ENCODE results near the gene ARID4B.
"Not testable (repeated sequence)": the region's sequence is repeated elsewhere in the genome, so short reads cannot be mapped to it uniquely, and the experiment has no call there.

The ARID4B gene

DNA sequence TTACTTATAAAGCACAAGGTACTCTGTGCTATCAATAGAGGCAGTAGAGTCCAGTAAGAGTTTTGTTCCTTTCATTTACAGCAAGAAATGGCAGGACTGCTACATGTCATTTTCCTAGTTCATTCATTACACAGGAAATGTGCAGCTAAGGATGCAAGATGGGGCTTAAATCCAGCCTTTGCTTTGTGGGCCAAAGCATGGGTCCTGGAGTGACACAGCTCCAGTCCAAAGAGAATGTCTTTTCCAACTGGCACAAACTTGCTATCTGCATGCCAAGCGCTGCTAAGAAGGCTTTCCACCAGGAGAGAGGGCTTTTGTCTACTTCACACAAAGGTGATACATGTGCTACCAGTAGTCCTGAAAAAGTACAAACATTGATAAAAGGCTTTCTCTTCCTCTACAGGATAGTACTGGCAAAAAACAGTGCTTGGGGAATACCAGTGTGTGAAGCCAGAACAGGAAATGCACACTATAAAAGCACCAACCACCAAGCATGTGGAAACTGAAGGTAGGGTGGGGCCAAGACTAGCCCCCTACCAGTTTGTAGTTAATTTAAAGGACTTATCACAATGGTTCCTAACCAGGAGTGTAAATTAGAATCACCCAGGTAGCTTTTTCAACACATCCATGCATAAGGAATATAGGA, 68.7 kb downstream of the ARID4B start:
- Histone ChIP-seq H3K4me1 (ENCODE audit: insufficient read depth, low read length, poor library complexity, severe bottlenecking) (peaks cover 51% of the 10 kb centered on the region), H3K4me3 (ENCODE audit: low read length, poor library complexity, severe bottlenecking) (peak overlapping the region; percentile 42), H3F3A (ENCODE audit: low read depth) (0 out of 2 replicates have a peak, but pooled peaks cover 6% of the 10 kb centered on the region), H3K79me2 (ENCODE audit: insufficient read depth, low read length) (peaks cover 84% of the 10 kb centered on the region), H3K9me3 (ENCODE audit: insufficient read depth, low read depth, low read length) (no peaks in the 10 kb centered on the region), H2AFZ (ENCODE audit: low read length) (no peak overlapping the region), H4K20me1 (ENCODE audit: insufficient read depth, low read length, poor library complexity, severe bottlenecking) (peaks cover 52% of the 10 kb centered on the region), H3K4me2 (ENCODE audit: low read depth, low read length, poor library complexity, severe bottlenecking) (peak overlapping the region; percentile 65), H3K27me3 (ENCODE audit: insufficient read depth, low read length, poor library complexity, severe bottlenecking) (no peaks in the 10 kb centered on the region), H3K9me2 (replicated peaks; ENCODE audit: low read depth, low read length) (no peaks in the 10 kb centered on the region), H3K36me3 (ENCODE audit: insufficient read depth, low read length) (peaks cover 9% of the 10 kb centered on the region; the same call in 1 of the 2 replicates), H3K9ac (ENCODE audit: low read depth, low read length, poor library complexity, severe bottlenecking) (peak overlapping the region; percentile 45)
- TF ChIP-seq, protein P1, sequence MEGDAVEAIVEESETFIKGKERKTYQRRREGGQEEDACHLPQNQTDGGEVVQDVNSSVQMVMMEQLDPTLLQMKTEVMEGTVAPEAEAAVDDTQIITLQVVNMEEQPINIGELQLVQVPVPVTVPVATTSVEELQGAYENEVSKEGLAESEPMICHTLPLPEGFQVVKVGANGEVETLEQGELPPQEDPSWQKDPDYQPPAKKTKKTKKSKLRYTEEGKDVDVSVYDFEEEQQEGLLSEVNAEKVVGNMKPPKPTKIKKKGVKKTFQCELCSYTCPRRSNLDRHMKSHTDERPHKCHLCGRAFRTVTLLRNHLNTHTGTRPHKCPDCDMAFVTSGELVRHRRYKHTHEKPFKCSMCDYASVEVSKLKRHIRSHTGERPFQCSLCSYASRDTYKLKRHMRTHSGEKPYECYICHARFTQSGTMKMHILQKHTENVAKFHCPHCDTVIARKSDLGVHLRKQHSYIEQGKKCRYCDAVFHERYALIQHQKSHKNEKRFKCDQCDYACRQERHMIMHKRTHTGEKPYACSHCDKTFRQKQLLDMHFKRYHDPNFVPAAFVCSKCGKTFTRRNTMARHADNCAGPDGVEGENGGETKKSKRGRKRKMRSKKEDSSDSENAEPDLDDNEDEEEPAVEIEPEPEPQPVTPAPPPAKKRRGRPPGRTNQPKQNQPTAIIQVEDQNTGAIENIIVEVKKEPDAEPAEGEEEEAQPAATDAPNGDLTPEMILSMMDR (conservative IDR thresholded peaks at IDR 0.05; ENCODE audit: low read length) = peak; percentile 39
- TF ChIP-seq EZH2phosphoT487 (IDR thresholded peaks at IDR 0.05; ENCODE audit: borderline replicate concordance) = no peak

DNA sequence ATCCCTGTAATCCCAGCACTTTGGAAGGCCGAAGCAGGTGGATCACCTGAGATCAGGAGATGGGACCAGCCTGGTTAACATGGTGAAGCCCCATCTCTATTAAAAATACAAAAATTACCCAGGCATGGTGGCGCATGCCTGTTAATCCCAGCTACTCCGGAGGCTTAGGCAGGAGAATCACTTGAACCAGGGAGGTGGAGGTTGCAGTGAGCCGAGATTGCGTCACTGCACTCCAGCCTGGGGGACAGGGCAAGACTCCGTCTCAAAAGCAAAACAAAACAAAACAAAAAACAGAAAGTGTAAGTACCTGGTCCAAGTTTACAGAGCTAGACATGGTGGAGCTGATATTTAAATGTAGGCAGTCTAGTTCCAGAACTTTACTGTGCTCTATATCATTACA, 69.9 kb downstream of the ARID4B start:
- peaks cover 54% of the 10 kb centered on the region for H4K20me1 ChIP-seq (ENCODE audit: insufficient read depth, low read length, poor library complexity, severe bottlenecking)
- H3K4me3 ChIP-seq (ENCODE audit: low read length, poor library complexity, severe bottlenecking) = not testable (repeated sequence)

DNA sequence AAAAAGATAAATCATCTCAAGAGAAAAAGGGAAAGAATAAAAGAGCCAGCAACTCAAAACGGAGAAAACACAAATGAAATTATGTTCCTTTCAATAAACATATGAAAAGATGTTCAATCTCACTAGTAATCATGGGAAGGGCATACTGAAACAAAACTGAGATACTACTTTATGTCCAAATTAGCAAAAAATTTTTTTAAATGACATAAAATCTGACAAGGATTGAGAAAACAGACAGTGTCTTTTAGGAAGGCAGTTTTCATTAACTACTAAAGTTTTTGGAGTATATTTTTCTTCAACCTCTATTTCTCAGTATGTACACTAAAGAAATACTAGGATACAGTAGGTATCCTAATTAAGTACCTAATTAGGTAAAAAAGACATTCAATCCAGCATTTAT, 73.3 kb downstream of the ARID4B start:
- 0 out of 2 replicates have a peak, but pooled peaks cover 2% of the 10 kb centered on the region for H3F3A ChIP-seq (ENCODE audit: low read depth)
- peaks cover 33% of the 10 kb centered on the region for H4K20me1 ChIP-seq (ENCODE audit: insufficient read depth, low read length, poor library complexity, severe bottlenecking)
- TF ChIP-seq EZH2phosphoT487 (IDR thresholded peaks at IDR 0.05; ENCODE audit: borderline replicate concordance) = no peak
- TF ChIP-seq, protein P1 (conservative IDR thresholded peaks at IDR 0.05; ENCODE audit: low read length) = no peak

More for the DNA sequence above, 69.9 kb downstream of the ARID4B start:
- not testable (repeated sequence) for H3K4me2 ChIP-seq (ENCODE audit: low read depth, low read length, poor library complexity, severe bottlenecking); H3K9ac ChIP-seq (ENCODE audit: low read depth, low read length, poor library complexity, severe bottlenecking); H3K9me3 ChIP-seq (ENCODE audit: insufficient read depth, low read depth, low read length); H3K9me2 ChIP-seq (replicated peaks; ENCODE audit: low read depth, low read length); H2AFZ ChIP-seq (ENCODE audit: low read length); H3K27me3 ChIP-seq (ENCODE audit: insufficient read depth, low read length, poor library complexity, severe bottlenecking); H3F3A ChIP-seq (ENCODE audit: low read depth)
- peaks cover 15% of the 10 kb centered on the region; the same call in 1 of the 2 replicates for H3K36me3 ChIP-seq (ENCODE audit: insufficient read depth, low read length)
- peaks cover 82% of the 10 kb centered on the region for H3K79me2 ChIP-seq (ENCODE audit: insufficient read depth, low read length)
- peaks cover 41% of the 10 kb centered on the region for H3K4me1 ChIP-seq (ENCODE audit: insufficient read depth, low read length, poor library complexity, severe bottlenecking)

More for the DNA sequence above, 73.3 kb downstream of the ARID4B start:
- no peak overlapping the region for H3K9ac ChIP-seq (ENCODE audit: low read depth, low read length, poor library complexity, severe bottlenecking)
- H3K9me3 ChIP-seq (ENCODE audit: insufficient read depth, low read depth, low read length) = no peaks in the 10 kb centered on the region
- peaks cover 39% of the 10 kb centered on the region; the same call in 1 of the 2 replicates for H3K36me3 ChIP-seq (ENCODE audit: insufficient read depth, low read length)
- no peak overlapping the region for H2AFZ ChIP-seq (ENCODE audit: low read length)
- no peak overlapping the region for H3K4me2 ChIP-seq (ENCODE audit: low read depth, low read length, poor library complexity, severe bottlenecking)
- no peaks in the 10 kb centered on the region for H3K9me2 ChIP-seq (replicated peaks; ENCODE audit: low read depth, low read length)
- H3K27me3 ChIP-seq (ENCODE audit: insufficient read depth, low read length, poor library complexity, severe bottlenecking) = no peaks in the 10 kb centered on the region
- H3K4me1 ChIP-seq (ENCODE audit: insufficient read depth, low read length, poor library complexity, severe bottlenecking) = peaks cover 14% of the 10 kb centered on the region
- no peak overlapping the region for H3K4me3 ChIP-seq (ENCODE audit: low read length, poor library complexity, severe bottlenecking)
- peaks cover 57% of the 10 kb centered on the region for H3K79me2 ChIP-seq (ENCODE audit: insufficient read depth, low read length)

Measured in Loucy (cell line).